NOMO-1 (cell line): ENCODE results near the gene INTS1.

Source experiments
- DNase-seq, 2 experiments: peaks; one replicate each; lab custom pipeline; 2025; ENCODE audit not compliant: unreplicated experiment in 2 of 2; lab: John Stamatoyannopoulos, UW

The INTS1 gene, protein sequence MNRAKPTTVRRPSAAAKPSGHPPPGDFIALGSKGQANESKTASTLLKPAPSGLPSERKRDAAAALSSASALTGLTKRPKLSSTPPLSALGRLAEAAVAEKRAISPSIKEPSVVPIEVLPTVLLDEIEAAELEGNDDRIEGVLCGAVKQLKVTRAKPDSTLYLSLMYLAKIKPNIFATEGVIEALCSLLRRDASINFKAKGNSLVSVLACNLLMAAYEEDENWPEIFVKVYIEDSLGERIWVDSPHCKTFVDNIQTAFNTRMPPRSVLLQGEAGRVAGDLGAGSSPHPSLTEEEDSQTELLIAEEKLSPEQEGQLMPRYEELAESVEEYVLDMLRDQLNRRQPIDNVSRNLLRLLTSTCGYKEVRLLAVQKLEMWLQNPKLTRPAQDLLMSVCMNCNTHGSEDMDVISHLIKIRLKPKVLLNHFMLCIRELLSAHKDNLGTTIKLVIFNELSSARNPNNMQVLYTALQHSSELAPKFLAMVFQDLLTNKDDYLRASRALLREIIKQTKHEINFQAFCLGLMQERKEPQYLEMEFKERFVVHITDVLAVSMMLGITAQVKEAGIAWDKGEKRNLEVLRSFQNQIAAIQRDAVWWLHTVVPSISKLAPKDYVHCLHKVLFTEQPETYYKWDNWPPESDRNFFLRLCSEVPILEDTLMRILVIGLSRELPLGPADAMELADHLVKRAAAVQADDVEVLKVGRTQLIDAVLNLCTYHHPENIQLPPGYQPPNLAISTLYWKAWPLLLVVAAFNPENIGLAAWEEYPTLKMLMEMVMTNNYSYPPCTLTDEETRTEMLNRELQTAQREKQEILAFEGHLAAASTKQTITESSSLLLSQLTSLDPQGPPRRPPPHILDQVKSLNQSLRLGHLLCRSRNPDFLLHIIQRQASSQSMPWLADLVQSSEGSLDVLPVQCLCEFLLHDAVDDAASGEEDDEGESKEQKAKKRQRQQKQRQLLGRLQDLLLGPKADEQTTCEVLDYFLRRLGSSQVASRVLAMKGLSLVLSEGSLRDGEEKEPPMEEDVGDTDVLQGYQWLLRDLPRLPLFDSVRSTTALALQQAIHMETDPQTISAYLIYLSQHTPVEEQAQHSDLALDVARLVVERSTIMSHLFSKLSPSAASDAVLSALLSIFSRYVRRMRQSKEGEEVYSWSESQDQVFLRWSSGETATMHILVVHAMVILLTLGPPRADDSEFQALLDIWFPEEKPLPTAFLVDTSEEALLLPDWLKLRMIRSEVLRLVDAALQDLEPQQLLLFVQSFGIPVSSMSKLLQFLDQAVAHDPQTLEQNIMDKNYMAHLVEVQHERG (N-terminal part only)

DNA sequence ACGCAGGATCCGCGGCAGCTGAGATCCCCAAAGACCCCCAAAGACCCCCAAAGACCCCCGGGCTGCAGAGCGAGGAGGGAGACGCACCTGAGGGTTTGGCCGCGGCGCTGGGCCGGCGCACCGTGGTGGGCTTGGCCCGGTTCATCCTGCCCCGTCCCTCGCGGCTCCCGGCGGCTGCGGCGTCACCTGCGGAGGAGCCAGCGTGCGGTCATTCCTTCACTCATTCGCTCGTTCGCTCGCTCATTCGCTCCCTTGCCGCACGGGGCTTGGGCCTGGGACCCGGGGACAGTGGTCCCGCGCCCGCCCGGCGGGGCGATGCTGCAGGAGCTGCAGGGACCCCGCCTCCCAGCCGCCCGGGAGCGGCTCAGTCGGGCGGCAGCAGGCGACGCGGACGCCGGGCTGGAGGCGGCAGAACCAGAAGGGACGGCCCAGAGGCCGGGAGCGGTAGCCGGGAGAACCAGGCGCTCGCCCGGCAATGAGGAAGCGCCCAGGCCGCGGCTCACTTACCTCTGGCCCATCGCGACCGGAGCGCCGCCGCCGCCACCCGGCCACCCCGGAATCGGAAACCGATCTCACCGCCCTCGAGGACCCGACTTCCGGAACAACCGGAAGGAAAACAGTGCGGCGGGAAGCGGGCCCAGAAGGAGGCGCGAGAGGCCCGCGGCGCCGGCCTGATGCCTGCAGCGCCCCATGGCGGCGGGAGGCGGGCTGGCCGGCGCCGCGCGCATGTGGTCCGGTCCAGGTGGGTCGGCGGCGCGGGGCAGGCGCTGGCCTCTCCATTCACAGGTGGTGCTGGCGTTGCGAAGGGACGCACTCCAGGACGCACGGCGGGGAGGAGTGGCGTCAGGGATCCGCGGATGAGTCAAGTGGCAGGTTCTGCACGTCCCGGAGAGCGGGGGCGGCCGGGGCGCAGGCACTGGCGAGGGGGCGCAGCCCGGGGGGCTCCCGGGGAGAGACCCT lies at the start of gene INTS1:
TSS of gene INTS1 (minus strand) at position 574 of the 960 bp plus-strand sequence. CDS start at position 145, 429 bp downstream.
- DNase-seq: peak; percentile 89 to 96

DNA sequence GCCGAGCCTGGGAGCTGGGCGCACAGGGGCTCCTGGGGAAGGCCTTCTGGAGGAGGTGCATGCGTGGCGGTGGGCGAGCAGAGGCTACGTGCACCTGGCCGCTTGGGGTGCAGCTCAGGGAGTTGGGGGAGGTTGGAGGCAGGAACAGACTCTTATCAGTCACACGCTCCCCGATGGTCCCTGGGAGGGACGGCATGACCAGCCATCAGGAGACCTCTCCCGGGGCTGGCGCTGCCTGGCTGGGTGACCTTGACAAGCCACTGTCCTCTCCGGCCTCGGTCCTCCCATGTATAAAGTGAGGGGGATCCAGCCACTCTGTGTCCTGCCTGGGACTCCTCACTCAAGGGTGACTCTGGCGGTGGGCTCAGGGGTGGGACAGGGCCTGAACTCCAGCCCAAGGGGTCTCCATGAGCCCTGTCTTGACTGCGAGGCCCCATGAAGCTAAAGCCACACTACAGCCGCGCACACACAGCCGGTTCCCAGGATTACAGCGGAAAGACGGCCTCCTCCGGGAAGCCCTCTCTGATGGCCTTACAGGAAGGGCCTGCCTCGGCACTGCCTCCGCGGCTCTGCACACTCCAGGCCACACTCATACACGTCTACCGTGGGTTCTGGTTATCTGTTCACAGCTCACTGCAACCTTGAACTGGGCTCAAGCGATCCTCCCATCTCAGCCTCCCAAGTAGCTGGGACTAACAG lies 49.5 kb upstream of the INTS1 start:
- no peak for DNase-seq

DNA sequence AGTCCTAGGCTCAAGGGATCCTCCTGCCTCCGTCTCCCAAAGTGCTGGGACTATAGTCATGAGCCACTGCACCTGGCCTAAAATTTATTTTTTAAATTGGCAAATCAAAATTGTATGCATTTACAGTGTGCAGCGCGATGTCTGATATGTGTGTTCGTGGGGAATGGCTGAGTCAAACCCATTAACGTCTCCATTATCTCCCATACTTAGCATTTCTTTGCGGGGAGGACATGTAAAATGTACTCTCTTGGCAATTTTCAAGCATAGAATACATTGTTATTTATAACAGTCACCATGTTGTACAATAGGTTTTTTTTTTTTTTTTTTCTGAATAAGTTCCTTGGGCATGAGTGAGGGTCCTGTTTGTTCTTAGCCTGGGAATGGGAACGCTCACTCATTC lies 48.0 kb upstream of the INTS1 start:
- DNase-seq: no peak

DNA sequence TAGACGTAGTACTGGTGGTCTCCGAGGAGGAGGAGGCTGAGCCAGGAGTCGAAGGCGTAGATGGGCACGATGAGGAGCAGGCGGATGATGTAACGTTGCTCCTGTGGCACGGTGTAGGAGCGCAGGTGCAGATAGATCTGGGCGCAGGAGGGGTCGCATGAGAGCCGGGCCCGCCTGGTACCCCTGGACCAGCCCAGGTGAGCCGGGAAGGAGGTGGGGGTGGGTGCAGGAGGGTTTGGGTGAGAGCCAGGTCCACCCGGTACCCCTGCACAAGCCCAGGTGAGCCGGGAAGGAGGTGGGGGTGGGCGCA lies 46.6 kb upstream of the INTS1 start:
- no peak for DNase-seq

DNA sequence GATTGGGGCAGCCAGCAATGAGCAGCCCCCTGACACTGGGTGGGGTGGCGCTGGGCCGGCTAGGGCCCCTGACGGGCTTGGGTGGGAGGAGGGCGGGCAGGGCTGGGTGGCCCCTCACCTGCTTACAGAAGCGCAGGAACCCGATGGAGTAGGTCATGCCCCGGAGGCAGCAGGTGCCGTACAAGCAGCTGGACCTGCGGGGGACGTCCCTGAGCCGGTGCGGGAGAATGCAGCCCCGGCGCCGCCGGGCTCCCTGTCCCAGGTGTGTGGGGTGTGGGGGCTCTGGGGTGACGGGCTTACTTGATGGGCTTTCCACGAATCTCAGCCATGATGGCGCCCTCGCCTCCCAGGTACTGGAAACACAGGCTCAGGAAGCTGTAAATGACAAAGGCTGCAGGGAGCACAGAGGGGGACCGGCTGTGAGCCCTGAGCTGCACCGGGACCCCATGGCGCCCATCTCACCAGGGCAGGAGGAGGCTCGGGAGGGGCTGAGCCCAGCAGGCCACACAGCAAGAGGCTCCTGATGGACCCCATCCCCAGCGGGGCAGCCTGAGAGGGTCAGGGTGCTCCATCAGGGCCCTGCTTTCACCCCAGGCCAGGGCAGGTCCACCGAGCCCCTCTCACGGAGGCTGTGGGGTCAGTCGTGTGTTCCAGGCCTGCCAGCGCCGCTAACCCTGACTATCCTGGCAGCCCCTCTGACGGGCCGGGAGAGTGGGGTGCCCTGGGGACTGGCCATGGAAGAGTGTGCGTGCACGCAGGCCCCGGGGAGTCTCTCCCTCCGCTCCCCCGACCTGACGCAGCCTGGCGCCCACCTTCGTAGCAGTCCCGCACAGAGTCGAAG lies 46.0 kb upstream of the INTS1 start:
- DNase-seq: no peak

DNA sequence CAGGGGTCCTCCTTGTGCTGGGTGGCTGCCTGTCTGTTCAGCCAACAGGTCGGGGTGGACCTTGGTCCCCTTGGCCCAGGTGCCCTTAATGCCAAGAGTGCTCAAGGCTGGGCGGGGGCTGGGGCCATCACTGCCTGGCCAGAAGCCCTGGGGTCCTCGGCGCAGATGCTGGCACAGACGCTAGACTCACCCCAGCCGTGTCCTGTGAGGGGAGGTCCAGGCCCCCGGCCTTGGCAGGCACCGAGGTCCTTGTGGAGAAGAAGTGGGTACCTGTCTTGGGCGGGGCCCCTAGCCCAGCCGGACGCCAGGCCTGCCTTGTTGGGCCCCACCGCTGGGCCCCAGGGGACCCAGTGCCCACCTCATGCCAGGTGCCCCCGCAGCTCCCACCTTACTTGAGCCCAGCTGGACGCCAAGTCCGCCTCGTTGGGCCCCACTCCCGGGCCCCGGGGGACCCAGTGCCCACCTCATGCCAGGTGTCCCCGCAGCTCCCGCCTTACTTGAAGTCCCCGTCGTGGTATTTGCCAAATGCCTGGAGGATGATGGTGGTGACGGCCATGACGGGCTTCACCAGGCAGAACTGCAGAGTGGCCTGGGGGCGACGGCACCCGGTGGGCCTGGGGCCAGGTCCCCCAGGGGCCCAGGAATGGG lies 45.3 kb upstream of the INTS1 start:
- no peak for DNase-seq

DNA sequence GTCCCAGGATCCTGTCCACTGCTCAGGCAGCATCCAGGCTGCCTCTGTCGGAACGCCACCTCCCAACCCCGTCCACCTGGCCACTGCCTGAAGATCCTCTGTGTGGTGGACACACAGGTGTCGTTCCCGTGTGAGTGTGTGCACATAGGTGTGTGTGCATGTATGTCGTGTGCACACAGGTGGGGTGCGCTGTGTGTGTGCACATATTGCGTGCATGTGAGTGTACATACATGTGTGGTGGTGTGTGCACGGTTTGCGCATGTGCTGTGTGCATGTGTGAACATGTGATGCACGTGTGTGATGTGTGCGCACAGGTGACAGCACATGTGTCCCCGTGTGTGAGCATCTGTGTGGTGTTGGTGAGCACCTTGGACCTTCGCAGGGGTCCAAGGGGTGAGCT lies 44.8 kb upstream of the INTS1 start:
- DNase-seq: no peak

DNA sequence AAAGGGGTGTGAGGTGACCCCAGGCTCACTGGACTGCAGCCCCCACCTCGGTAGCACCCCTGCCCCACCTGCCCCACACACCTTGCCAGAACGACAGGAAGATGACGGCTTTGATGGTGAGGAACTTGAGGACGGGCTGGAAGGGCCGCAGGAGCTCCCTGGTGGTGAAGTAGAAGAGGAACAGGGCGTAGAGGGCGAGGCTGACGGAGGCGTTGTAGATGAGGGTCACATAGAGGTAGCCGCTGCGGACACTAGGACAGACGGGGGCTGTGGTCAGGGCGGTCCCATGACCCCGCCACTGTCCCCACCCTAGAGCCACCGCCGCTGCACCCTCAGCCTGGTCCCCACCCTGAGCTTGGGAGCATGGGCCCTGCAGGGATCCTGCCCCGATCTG lies 44.2 kb upstream of the INTS1 start:
- DNase-seq: peak; percentile 14 to 46

DNA sequence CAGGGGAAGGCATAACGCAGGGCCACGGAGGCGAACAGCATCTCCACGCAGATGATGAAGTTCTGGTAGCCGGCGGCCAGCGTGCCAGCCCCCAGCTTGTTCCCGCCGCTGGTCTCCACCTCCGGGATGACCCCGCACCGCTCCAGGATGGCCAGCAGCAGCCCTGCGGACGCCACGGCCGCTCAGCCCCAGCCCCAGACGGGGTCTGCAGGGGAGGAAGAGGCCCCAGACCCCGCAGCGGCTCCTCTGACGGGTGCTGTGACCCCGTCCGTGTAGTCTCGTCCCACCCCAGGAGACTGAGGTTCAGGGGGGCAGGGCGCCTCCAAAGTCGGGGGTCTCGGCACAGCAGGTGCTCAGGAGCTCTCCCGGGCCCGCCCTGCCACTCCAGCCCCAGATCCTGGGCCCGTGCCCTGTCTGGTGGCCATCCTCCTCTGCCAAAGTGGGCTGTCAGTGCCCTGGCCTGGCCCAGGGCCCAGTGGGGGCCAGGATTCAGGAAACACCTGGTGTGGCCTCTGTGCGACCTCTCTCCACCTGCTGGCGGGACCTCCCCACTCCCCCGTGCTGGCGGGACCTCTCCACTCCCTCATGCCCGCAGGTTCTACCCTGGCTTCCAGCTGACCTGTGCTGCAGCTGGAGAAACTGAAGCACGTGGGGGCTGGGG lies 43.7 kb upstream of the INTS1 start:
- DNase-seq: no peak

DNA sequence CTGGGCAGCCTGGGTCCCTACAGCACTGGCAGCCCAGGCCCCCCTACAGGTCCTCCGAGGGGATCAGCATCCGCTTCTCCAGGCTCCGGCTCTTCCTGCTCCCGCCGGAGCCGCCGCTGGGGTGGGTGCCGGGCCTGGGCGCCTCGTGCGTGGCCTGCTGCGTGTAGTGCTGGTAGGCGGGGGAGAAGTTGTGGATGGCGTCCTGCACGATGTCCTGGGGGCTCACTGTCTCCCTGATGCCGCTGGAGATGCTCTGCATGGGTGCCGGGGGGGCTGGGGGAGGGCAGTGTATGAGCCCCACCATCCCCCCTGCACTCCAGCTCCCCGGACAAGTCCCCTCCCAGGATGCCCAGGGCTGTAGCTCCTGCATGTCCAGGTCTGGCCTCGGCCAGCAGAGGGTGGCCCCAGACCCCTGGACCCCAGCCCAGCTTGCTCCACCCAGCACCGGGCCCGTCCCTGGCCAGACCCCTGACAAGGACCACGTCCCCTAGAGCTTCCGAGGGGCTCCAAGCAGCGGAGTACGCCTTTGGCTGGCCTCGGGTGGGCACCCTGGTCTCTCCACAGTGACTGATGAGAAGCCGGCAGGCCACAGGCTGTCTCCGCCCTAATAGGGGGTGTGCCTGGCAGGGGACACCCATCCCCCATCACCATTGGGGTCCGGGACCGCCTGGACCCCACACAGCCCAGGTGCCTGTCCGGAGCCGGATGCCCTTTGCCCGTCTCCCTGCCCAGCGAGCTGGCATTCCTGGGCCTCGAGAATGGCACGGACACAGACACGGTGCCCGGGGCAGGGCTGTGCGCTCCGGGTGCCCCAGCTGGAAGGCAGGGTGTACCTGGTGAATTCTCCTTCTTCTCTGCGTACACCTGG lies 43.0 kb upstream of the INTS1 start:
- DNase-seq: no peak

DNA sequence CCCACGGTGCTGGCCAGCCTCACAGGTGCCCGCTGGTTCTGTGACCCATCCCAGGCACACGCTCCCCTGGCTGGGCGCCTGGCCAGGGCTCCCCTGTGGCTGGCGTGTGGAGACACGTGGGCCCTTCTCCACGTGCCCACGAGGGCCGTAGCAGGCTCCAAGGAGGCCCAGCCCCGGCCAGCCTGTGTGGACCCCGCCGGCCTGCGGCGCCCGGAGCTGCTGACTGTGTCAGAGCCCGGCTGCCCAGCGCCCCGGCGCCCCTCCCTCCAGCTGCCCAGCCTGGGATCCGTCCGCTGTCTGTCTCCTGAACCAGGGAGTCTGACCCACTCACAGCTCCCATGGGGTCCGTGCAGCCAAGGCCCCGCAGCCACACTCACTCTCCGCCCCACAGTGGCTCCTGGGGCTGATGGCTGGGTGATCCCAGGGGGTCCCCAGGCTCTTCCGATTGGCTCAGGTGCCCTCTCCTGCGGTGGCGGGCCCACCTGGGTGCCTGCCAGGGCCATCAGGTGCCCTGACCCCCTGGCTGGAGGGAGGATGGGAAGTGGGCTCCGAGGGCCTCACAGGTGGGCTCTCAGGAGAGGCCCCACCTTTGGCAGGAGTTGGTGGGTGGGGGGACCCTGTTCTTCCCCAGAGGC lies 42.2 kb upstream of the INTS1 start:
- no peak for DNase-seq

DNA sequence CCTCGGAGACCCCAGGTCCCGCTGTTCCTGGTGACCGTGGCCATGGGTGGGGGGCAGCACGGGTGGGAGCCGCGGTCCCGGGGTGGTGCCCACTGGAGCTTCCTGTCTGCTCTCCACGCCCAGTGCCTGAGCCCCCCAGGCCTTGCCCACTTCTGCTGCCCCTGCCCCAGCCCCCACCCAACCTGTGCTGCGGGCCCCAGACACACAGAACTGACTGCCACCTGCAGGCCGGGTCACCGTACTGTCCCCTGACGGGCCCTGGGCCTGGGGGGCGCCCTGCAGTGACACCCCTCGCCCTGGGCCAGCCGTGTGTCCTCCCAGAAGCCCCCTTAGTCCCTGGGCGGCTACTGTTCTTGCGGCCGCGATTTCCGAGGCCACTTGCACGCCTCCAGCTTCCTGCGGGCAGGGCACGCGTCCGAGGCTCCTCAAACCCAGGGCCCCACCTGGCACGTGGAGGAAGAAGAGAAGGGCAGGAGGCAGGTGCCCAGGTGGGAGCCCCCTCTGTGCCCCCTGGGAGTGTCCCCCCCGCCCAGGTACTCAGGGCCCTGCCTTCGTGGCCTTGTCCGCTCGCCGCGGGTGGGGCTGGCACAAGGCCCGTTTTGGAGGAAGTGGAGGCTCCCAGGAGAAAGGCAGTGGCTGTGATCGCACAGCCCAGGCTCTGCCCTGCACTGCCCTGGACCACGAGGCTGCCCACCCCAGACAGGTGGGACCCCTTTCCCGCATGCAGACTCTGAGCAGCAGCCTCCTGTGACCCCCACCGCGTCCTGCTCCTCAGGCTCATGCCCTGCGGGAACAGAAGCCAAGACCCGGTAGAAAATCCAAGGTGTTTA lies 41.4 kb upstream of the INTS1 start:
- no peak for DNase-seq

DNA sequence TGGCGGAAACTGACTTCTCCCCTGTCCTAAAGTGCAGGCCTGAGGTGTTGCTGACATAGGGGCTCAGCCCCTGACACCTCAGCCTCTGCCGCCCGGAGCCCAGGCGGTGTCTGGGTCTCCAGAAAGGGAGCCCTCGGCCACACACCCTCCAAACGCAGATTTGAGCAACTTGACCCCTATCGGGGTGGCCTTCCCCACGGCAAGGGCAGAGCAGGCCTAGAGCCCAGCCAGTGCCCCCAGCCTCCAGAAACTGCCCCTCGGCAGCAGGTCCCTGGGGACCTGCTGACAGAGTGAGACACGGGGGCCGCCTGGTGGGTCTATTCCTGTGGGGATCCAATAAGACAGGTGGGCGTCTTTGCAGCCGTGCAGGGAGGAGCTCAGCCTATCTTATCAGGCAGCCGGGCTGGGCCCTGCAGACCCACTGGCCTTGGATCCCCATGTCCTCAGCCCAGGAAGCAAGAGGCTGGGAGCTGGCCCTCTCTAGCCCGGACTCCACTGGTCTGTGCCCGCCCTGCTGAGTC lies 40.8 kb upstream of the INTS1 start:
- no peak for DNase-seq

DNA sequence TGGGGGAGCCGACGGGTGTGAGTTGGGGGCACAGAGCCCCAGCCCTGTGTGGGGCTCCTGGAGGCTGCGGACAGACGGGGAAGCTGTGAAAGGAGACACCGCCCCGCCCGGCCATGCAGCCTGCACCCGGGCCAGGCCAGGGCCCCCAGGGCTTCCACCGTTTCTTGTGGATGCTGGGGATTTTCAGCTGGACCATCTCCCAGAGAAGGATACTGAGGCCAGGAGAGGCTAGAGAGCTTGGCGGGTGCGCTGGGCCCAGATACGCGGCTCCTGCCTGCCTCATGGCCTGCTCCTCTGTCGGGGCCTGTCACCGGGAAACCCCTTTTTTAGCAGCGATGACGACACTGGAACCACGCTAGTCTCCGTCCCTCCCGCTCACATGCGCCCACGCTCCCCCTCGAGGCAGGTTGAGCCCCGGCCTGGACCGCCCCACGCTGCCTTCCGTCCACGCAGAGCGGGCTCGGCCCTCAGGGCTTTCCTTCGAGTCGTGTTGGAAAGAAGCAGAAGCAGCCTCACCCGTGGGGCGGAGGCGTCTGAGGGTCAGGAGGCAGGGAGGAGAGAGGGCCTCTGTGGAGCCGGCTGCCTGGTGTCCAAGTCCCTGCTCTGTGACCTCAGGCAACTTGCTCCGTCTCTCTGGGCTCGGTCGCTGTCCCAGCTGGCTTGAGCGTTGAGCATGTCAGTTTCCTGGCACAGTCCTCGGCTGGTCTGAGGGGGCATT lies 40.1 kb upstream of the INTS1 start:
- no peak for DNase-seq

DNA sequence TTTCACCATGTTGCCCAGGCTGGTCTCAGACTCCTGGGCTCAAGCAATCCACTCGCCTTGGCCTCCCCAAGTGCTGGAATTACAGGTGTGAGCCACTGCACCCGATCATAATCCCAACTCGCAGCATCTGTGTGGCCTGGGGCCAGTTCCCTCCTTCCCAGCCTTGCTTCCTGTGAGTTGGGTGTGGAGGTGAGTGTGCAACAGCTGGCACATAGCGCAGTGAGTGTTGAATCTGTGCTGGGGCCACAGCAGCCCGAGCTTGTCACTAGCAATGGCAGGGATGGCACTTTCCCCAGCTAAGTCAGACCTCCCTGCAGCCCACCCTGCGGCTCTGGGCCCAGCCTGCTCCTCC lies 39.6 kb upstream of the INTS1 start:
- no peak for DNase-seq
